Activated CD8-positive, alpha-beta memory T cell treated with anti-CD3 and anti-CD28 coated beads for 4 hours (primary cell): ENCODE results near the gene FITM1.

Experiments
- DNase-seq, 2 donors: peaks; one replicate each; pipeline ENCODE4 v3.0.0-alpha.2; 2020; ENCODE audit warnings: low read depth in 2 of 2

The FITM1 gene

GRCh38 chr14:24130380-24130716 is at the start of gene FITM1:
TSS of gene FITM1 (plus strand) at chr14:24130659. CDS start at chr14:24131564, 905 bp downstream.
- no peak for DNase-seq

- DNase-seq, result peak; percentile 33 to 39
Observed at GRCh38 chr14:24080888-24081738, 49.3 kb upstream of the FITM1 start.

GRCh38 chr14:24081739-24082211 is 48.7 kb upstream of the FITM1 start:
- DNase-seq, result no peak

- no peak for DNase-seq
Observed at GRCh38 chr14:24082411-24083080, 47.9 kb upstream of the FITM1 start.

- DNase-seq, result no peak
Observed at GRCh38 chr14:24083462-24083861, 47.0 kb upstream of the FITM1 start.

- no peak for DNase-seq
Observed at GRCh38 chr14:24084440-24084839, 46.0 kb upstream of the FITM1 start.

GRCh38 chr14:24085215-24085614 is 45.2 kb upstream of the FITM1 start:
- DNase-seq, result no peak

- DNase-seq, result no peak
Observed at GRCh38 chr14:24086193-24086955, 44.1 kb upstream of the FITM1 start.

- no peak for DNase-seq
Observed at GRCh38 chr14:24087004-24087403, 43.5 kb upstream of the FITM1 start.

GRCh38 chr14:24088095-24088494 is 42.4 kb upstream of the FITM1 start:
- DNase-seq, result no peak

GRCh38 chr14:24089890-24090289 is 40.6 kb upstream of the FITM1 start:
- no peak for DNase-seq

- DNase-seq, result no peak
Observed at GRCh38 chr14:24092110-24092504, 38.4 kb upstream of the FITM1 start.

- DNase-seq, result no peak
Observed at GRCh38 chr14:24092505-24093206, 37.8 kb upstream of the FITM1 start.

- DNase-seq, result no peak
Observed at GRCh38 chr14:24093207-24093900, 37.1 kb upstream of the FITM1 start.

GRCh38 chr14:24093901-24094840 is 36.3 kb upstream of the FITM1 start, which contains the start of gene PCK2:
TSS of gene PCK2 (plus strand) at chr14:24094311. CDS start at chr14:24094406, 95 bp downstream.
- DNase-seq, result peak; percentile 71 to 72

GRCh38 chr14:24094841-24095270 is 35.6 kb upstream of the FITM1 start:
- no peak for DNase-seq

- peak in 1 of 2 donors; percentile 29 for DNase-seq
Observed at GRCh38 chr14:24095271-24096068, 35.0 kb upstream of the FITM1 start.

GRCh38 chr14:24096545-24097181 is 33.8 kb upstream of the FITM1 start:
- no peak for DNase-seq
